GM12873 (cell line): Measurements from ENCODE around the gene UGT1A3.

Experiments
- CTCF ChIP-seq: IDR thresholded peaks from 2 replicates; pipeline ENCODE4 v1.5.1; 2012; ENCODE audit warnings: low read depth, mild to moderate bottlenecking, moderate library complexity, low read length, control low read depth; ENCODE audit not compliant: insufficient read depth; ENCODE audit errors: missing control alignments

Gene UGT1A3

GRCh38 chr2:233813236-233814055, 84.6 kb downstream of the UGT1A3 start:
- no peak for TF ChIP-seq CTCF

GRCh38 chr2:233814056-233814835, 85.4 kb downstream of the UGT1A3 start:
- TF ChIP-seq CTCF: no peak

GRCh38 chr2:233815861-233816260, 87.0 kb downstream of the UGT1A3 start:
- TF ChIP-seq CTCF: no peak

- no peak for TF ChIP-seq CTCF
Measured at GRCh38 chr2:233816334-233816733, 87.5 kb downstream of the UGT1A3 start.

- TF ChIP-seq CTCF: no peak
Measured at GRCh38 chr2:233816771-233817170, 87.9 kb downstream of the UGT1A3 start.

GRCh38 chr2:233817361-233817911, 88.6 kb downstream of the UGT1A3 start:
- TF ChIP-seq CTCF: no peak

GRCh38 chr2:233817995-233818638, 89.3 kb downstream of the UGT1A3 start:
- TF ChIP-seq CTCF: no peak
